HEK293 (cell line): ENCODE measurements around the gene MON2.

Experiments used
- CTCF ChIA-PET: fragments of 350-600 bp; formaldehyde crosslinking; extraction: SDS; loops from one replicate; lab custom pipeline; 2021; ENCODE audit warnings: antibody characterized with exemption; lab: Yijun Ruan, JAX
- POLR2A ChIA-PET: fragments of 300-600 bp; formaldehyde crosslinking; extraction: SDS; loops from one replicate; lab custom pipeline; 2020; ENCODE audit warnings: antibody characterized with exemption, inconsistent platforms; lab: Yijun Ruan, JAX
- H3K27ac ChIP-seq: fragments of 200-500 bp; sonication (Bioruptor generic); 2 replicates; pipeline ENCODE4 v1.5.1; 2014; ENCODE audit warnings: low read depth, low read length, control low read depth, inconsistent platforms; ENCODE audit errors: extremely low read depth
- H3K36me3 ChIP-seq, 2 experiments: fragments of 200-500 bp in 1 of 2; sonication (Bioruptor generic) in 1 of 2; 1 replicate in 1 of 2; 2 replicates in 1 of 2; pipeline ENCODE4 v1.5.1; 2014 to 2017; ENCODE audit warnings: inconsistent platforms in 2 of 2, low read length in 2 of 2; ENCODE audit not compliant: control insufficient read depth in 2 of 2, insufficient read depth in 1 of 2
- H3K4me1 ChIP-seq: fragments of 200-500 bp; sonication (Bioruptor generic); 2 replicates; pipeline ENCODE4 v1.5.1; 2014; ENCODE audit warnings: mild to moderate bottlenecking, low read length, inconsistent platforms; ENCODE audit not compliant: control insufficient read depth, insufficient read depth
- H3K4me3 ChIP-seq: 2 replicates; pipeline ENCODE4 v1.5.1; 2011; ENCODE audit warnings: low read depth, mild to moderate bottlenecking, control low read depth, low read length, moderate library complexity
- H3K9me3 ChIP-seq: fragments of 200-500 bp; sonication (Bioruptor generic); 2 replicates; pipeline ENCODE4 v1.5.1; 2014; ENCODE audit warnings: low read depth, low read length, inconsistent platforms; ENCODE audit not compliant: control insufficient read depth, insufficient read depth
- PRDM1 ChIP-seq: fragments of 450-650 bp; formaldehyde crosslinking; IDR thresholded peaks from 2 replicates; pipeline ENCODE4; 2016; ENCODE audit warnings: missing biosample characterization, missing genetic modification characterization
- SALL2 ChIP-seq: fragments of 450-650 bp; formaldehyde crosslinking; IDR thresholded peaks from 2 replicates; pipeline ENCODE4 v1.5.0; 2017; ENCODE audit warnings: missing biosample characterization, mild to moderate bottlenecking, missing genetic modification characterization, borderline replicate concordance
- SP7 ChIP-seq: fragments of 450-650 bp; formaldehyde crosslinking; IDR thresholded peaks from 2 replicates; pipeline ENCODE4 v1.5.1; 2016; ENCODE audit warnings: missing biosample characterization, missing genetic modification characterization
- ZBTB26 ChIP-seq: fragments of 450-650 bp; formaldehyde crosslinking; optimal IDR thresholded peaks from 2 replicates; pipeline ENCODE3; 2016; ENCODE audit warnings: missing biosample characterization, mild to moderate bottlenecking, missing genetic modification characterization
- ZNF19 ChIP-seq: fragments of 450-650 bp; formaldehyde crosslinking; IDR thresholded peaks from 2 replicates; pipeline ENCODE4; 2016; ENCODE audit warnings: missing biosample characterization, missing genetic modification characterization, low read depth
- ZNF426 ChIP-seq: fragments of 450-650 bp; formaldehyde crosslinking; IDR thresholded peaks from 2 replicates; pipeline ENCODE4 v1.5.1; 2017; ENCODE audit warnings: missing biosample characterization, missing genetic modification characterization, mild to moderate bottlenecking, inconsistent platforms, moderate library complexity
- ZNF548 ChIP-seq: fragments of 450-650 bp; formaldehyde crosslinking; IDR thresholded peaks from 2 replicates; pipeline ENCODE4 v1.5.1; 2016; ENCODE audit warnings: missing biosample characterization, missing genetic modification characterization
- ZNF585B ChIP-seq: fragments of 450-650 bp; formaldehyde crosslinking; IDR thresholded peaks from 2 replicates; pipeline ENCODE4 v1.5.1; 2016; ENCODE audit warnings: missing biosample characterization, missing genetic modification characterization
- ZNF658 ChIP-seq: fragments of 450-650 bp; formaldehyde crosslinking; IDR thresholded peaks from 2 replicates; pipeline ENCODE4; 2016; ENCODE audit warnings: missing biosample characterization, missing genetic modification characterization
- ZNF660 ChIP-seq: fragments of 450-650 bp; IDR thresholded peaks from 2 replicates; pipeline ENCODE4 v1.5.1; 2018; ENCODE audit warnings: missing biosample characterization, mild to moderate bottlenecking, missing genetic modification characterization
- ZNF701 ChIP-seq: fragments of 450-650 bp; formaldehyde crosslinking; IDR thresholded peaks from 2 replicates; pipeline ENCODE4 v1.5.1; 2016; ENCODE audit warnings: missing biosample characterization, missing genetic modification characterization
- ZXDB ChIP-seq: fragments of 450-650 bp; formaldehyde crosslinking; IDR thresholded peaks from 2 replicates; pipeline ENCODE4 v1.5.1; 2016; ENCODE audit warnings: missing biosample characterization, missing genetic modification characterization
- TF ChIP-seq, protein P1 (sequence below): fragments of 450-650 bp; formaldehyde crosslinking; IDR thresholded peaks from 2 replicates; pipeline ENCODE4 v1.5.1; 2016; ENCODE audit warnings: missing biosample characterization, missing genetic modification characterization

Gene MON2

DNA sequence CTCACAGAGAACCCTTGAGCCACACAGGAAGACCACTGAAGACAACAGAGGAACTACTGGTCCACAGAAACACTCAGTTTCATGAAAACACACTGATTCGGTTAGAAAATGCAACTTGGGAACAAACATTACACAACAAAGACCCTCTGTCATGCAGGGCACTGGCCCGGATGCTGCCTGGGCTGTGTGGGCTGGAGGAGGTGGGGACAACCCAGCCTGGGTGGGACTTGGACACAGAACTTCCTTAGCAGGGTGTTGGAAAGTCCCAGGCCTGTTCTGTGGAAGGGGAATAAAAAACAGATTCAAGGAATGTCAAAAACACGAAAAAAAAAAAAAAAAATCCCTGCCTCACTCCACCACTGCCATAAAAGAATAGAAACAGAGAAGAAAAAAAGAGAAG, 181.0 kb downstream of the MON2 start (continued):
- TF ChIP-seq SALL2 (tag by site-specific recombination): no peak
- TF ChIP-seq, all 188 proteins: peak for 0

GRCh38 chr12:62649412-62650138, 182.9 kb downstream of the MON2 start:
- TF ChIP-seq ZNF19: no peak
- TF ChIP-seq SP7 (tag by site-specific recombination): no peak
- TF ChIP-seq, protein P1, sequence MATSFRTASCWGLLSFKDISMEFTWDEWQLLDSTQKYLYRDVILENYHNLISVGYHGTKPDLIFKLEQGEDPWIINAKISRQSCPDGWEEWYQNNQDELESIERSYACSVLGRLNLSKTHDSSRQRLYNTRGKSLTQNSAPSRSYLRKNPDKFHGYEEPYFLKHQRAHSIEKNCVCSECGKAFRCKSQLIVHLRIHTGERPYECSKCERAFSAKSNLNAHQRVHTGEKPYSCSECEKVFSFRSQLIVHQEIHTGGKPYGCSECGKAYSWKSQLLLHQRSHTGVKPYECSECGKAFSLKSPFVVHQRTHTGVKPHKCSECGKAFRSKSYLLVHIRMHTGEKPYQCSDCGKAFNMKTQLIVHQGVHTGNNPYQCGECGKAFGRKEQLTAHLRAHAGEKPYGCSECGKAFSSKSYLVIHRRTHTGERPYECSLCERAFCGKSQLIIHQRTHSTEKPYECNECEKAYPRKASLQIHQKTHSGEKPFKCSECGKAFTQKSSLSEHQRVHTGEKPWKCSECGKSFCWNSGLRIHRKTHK: no peak
- TF ChIP-seq ZNF426 (tag by site-specific recombination): no peak
- no peak for TF ChIP-seq ZXDB (tag by site-specific recombination)
- TF ChIP-seq PRDM1 (tag by site-specific recombination): no peak
- TF ChIP-seq ZNF658: no peak
- TF ChIP-seq ZNF548: no peak
- TF ChIP-seq ZNF701 (tag by site-specific recombination): no peak
- TF ChIP-seq ZBTB26 (tag by site-specific recombination): no peak
- TF ChIP-seq ZNF660 (tag by site-specific recombination): no peak
- no peak for TF ChIP-seq ZNF585B
- POLR2A ChIA-PET: no interaction called here
- Histone ChIP-seq H3K4me3 (no peak overlapping the region), H3K9me3 (no peaks in the 10 kb centered on the region), H3K27ac (no peak overlapping the region), H3K36me3 (peaks cover 0 to 15% of the 10 kb centered on the region in 2 experiments; a peak in 1 of 3 replicates), H3K4me1 (no peaks in the 10 kb centered on the region)
- CTCF ChIA-PET: no interaction called here
